Measurements from ENCODE around the gene VCAM1.

GRCh38 chr1:100746542-100746932 is 27.0 kb downstream of the VCAM1 start:
- TF ChIP-seq ZNF317 (CRISPR knock-in tag; IDR thresholded peaks at IDR 0.05; ENCODE audit: borderline replicate concordance, low read depth) (no peak), CTCF (IDR thresholded peaks at IDR 0.05) (no peak), CREB1 (CRISPR knock-in tag; IDR thresholded peaks at IDR 0.05) (no peak), FOXP1 (CRISPR knock-in tag; IDR thresholded peaks at IDR 0.05; ENCODE audit: borderline replicate concordance) (no peak), CBFB (CRISPR knock-in tag; IDR thresholded peaks at IDR 0.05; ENCODE audit: low read depth) (no peak)
- TF ChIP-seq, protein P1, sequence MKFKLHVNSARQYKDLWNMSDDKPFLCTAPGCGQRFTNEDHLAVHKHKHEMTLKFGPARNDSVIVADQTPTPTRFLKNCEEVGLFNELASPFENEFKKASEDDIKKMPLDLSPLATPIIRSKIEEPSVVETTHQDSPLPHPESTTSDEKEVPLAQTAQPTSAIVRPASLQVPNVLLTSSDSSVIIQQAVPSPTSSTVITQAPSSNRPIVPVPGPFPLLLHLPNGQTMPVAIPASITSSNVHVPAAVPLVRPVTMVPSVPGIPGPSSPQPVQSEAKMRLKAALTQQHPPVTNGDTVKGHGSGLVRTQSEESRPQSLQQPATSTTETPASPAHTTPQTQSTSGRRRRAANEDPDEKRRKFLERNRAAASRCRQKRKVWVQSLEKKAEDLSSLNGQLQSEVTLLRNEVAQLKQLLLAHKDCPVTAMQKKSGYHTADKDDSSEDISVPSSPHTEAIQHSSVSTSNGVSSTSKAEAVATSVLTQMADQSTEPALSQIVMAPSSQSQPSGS (CRISPR knock-in tag; IDR thresholded peaks at IDR 0.05; ENCODE audit: borderline replicate concordance, low read depth): no peak
